Fibroblast of the aortic adventitia (primary cell): Measurements from ENCODE around the gene B4GALT5. TPM values are rescaled to one million over a fixed set of nuclear protein-coding genes. Genes with fewer than 3 reads are reported as not detected.

Experiments used
- DNase-seq: peaks from one replicate; pipeline ENCODE4 v3.0.0-alpha.2; 2010; ENCODE audit warnings: low read depth
- H3K4me3 ChIP-seq: 2 replicates; pipeline ENCODE4 v1.5.1; 2011; ENCODE audit warnings: low read depth, mild to moderate bottlenecking, control low read depth, low read length, moderate library complexity
- CTCF ChIP-seq: IDR thresholded peaks from 2 replicates; pipeline ENCODE4 v1.5.1; 2011; ENCODE audit warnings: mild to moderate bottlenecking, low read length, control low read depth, inconsistent platforms; ENCODE audit not compliant: insufficient read depth
- total RNA-seq: library from RNA; depleted of rRNA; stranded (reverse); fragments of >200 nt; gene quantifications from 2 replicates; pipeline ENCODE4 v1.2.3, GENCODE V29; 2012; ENCODE audit warnings: low replicate concordance

The B4GALT5 gene
- total RNA-seq, 1 donor = 23.4 TPM

DNA sequence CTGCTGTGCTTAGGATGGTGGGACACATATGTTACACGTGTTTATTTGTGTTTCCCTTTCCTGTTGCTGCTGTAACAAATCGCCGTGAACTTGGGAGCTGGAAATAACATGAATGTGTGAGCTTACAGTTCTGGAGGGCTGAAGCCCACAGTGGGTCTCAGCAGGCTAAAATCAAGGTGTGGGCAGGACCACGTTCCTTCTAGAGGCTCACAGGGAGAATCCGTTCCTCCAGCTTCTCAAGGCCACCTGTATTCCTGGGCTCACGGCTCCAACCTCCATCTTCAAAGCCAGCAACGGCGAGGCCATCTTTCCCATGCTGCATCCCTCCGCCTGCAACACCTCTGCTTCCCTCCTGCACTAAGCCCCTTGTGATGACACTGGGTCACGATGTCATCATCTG is 118.3 kb downstream of the B4GALT5 start:
- DNase-seq = no peak
- TF ChIP-seq CTCF = no peak
- H3K4me3 ChIP-seq = no peak overlapping the region

DNA sequence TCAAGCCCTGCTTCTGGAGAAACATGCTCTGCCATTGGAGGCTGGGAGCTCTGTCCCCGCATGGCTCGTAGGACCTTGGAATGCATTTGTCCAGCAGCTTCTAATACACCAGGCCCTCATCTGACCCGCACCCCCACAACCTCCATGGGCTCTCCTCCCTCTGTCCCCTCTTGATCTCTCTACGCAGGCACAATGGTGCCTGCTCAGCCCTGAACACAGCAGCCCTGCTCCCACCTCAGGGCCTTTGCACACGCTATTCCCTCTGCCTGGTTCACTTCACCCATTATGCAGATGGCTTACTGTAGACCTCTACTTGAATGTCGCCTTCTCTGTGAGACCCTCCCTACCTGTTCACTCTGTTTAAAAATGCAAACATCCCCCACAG is 118.8 kb downstream of the B4GALT5 start:
- no peak for TF ChIP-seq CTCF
- no peak overlapping the region for H3K4me3 ChIP-seq
- DNase-seq = no peak

DNA sequence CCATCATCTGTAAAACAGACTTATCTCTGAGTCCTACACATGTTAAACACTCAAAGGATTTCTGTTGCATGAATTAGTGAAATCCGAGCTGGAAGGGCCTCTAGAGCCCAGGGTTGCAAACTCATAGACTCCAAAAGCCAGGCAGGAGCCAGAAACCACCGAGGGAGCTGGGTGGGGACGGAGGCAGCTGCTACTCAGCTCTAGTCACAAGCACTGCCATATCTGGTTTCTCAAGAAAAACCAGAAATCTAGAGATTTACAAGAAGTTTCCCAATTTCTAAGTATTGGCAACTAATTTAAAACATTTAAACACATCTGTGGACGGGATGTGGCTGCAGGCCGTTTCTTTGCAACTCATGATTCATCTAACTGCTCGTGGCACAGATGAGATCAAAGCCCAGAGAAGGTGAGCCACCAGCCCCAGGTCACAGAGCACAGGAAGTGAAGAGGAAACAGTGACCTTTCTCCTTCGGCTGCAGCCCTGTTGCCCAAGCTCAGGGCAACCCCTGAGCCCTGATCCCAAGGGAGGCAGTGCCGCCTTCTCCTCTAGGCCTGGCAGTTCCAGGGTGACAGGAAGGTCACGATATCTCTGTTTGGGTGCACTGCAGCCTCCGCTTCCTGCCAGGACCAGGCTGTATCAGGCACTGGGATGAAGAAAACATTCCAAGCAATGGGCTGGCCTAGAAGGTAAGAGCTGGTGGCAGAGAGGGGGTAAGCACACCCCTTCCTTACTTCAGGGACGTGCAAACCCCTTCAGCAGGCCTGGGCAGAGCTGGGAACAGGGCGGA is 119.3 kb downstream of the B4GALT5 start:
- peak; percentile 98 for DNase-seq
- no peak for TF ChIP-seq CTCF
- no peak overlapping the region for H3K4me3 ChIP-seq

GRCh38 chr20:49593466-49594142 is 120.1 kb downstream of the B4GALT5 start:
- TF ChIP-seq CTCF = no peak
- no peak for DNase-seq
- H3K4me3 ChIP-seq = no peak overlapping the region

- TF ChIP-seq CTCF = no peak
- no peak for DNase-seq
- no peak overlapping the region for H3K4me3 ChIP-seq
These were observed 121.6 kb downstream of the B4GALT5 start for GRCh38 chr20:49592120-49592519.

DNA sequence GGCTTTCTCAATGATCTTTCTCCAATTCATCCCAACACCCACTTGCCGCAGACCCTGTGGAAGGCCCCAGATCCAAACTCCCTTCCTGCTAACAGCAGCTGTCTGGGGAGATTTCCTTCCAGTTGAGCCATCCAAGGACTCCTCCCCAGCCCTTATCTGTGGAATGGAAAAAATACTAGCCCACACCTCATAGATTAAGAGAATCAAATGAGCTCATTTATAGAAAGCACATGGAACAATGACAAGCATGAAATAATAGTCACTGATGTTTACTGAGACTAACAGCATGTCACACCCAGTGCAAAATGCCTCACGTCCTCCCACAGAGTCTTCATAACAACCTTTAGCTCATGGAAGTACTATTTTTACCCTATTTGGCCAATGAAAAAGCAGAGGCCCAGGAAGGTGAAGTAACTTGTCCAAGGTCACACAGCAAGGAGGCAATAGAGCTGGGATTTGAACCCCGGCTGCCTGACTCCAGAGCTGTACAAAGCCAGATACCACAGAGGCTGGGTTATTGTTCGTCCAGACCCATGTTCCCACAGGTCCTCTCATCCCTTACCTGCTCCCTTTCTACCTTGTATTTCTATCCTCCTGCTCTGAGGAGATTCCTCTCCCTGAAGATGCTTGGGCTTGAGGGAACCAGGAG is 122.3 kb downstream of the B4GALT5 start:
- H3K4me3 ChIP-seq = no peak overlapping the region
- TF ChIP-seq CTCF = no peak
- DNase-seq = peak; percentile 98
